Loucy (cell line): ENCODE data around the gene ACOT4.

ENCODE experiments used
- CTCF ChIP-seq: fragments of 200-600 bp; sonication (generic); conservative IDR thresholded peaks from 2 replicates; pipeline ENCODE4 v1.5.1; 2014; ENCODE audit warnings: mild to moderate bottlenecking, antibody characterized with exemption, low read length
- EZH2phosphoT487 ChIP-seq: fragments of 200-600 bp; IDR thresholded peaks from 2 replicates; pipeline ENCODE4 v1.6.1; 2018; ENCODE audit warnings: antibody characterized with exemption, mild to moderate bottlenecking, moderate library complexity, borderline replicate concordance

GRCh38 chr14:73588695-73589094, 3.0 kb upstream of the ACOT4 start:
- TF ChIP-seq CTCF (no peak), EZH2phosphoT487 (no peak)
